Measurements from ENCODE around the gene TPRA1.

The TPRA1 gene

DNA sequence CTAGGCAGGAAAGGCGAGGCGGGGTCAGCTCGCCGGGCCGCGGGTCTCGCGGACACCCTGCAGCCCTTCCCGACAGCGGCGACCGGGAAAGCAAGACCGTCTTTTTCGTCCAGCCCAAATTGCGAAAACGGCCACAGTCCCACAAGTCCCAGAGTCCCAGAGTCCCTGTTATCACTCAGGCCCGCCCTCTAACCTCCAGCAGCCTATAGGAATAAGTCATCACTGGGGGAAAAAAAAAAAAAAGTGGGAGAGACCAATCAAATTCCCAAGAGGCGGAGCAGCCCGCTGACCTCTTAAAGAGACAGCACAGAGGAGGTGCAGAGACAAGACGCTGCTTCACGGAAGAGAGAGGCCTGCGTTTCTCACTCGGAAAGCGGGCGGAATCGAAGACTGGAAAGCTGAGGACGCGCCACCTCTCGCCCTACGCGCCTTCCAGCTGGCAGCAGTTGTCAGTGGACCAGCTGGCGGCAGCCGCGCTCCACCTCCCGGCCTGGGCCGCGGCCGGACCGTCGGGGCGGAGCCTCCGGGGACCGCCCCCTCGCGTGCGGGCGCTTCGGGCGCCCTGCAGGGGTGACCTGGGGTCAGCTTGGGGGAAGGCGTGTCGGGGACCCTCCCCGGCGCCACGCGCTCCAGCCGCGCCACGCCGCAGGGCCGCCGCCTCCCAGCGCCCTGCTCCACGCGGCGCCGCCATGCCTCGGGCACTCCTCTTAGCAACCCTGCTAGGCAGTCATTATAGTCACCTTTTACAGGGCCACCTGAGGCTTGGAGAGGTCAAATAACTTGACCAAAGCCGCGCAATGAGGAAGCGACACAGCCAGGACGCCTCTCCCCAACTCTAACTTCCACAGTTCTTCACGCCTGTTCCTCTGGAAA, at the start of gene TPRA1:
Gene TPRA1 (minus strand): TSS at position 141 of the 873 bp plus-strand sequence. CDS start 10,587 bp downstream, outside the sequence.
- in situ Hi-C loops (cut with HindIII; ENCODE audit: low sequenced_read_pairs), result no loop called here

DNA sequence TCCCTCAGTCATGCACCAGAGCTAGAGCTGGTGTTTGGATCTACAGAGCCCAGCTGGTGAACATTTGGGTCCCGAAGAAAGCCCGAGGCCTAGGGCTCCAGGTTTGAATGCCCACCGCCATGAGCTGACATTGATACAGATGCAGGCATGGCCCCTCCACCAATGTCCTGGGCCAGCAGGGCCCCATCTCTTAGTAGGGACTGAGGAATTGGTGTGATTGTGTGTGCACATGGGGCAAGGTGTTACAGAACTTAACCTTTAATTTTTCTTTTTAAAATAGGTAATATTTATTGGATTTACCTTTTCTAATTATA, 49.5 kb upstream of the TPRA1 start:
- in situ Hi-C loops (cut with HindIII; ENCODE audit: low sequenced_read_pairs), result no loop called here

DNA sequence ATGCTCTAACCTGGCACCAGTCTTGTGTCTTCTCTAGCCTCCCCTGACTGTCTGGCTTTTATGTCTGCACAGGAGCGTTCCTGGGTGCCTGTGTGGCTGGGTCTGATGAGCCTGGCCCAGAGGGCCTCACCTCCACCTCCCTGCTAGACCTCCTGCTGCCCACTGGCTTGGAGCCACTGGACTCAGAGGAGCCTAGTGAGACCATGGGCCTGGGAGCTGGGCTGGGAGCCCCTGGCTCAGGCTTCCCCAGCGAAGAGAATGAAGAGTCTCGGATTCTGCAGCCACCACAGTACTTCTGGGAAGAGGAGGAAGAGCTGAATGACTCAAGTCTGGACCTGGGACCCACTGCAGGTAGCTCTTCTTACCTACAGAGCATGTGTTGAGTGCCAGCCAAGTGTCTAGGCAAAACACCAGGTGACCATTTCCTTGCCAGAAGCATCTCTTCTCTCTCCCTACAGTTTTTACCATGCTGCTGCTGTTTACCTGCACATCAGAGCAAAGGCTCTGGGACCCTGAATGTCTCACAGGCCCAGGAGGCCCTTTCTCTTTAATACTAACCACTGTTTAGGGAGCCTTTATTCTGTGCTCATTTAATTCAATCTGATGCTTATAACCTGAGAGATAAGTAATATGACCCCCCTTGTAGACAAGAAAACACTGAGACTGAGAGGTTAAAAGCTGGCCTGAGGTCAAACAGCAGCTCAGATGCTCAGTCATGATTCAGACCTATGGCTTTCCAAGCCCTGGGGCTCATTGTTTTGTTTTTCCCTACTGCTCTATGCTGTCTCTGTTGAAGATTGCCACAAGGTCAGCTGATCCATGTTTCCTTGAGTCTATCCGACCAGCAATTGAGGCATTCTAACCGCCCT, 48.9 kb upstream of the TPRA1 start:
- in situ Hi-C loops (cut with HindIII; ENCODE audit: low sequenced_read_pairs), result no loop called here

DNA sequence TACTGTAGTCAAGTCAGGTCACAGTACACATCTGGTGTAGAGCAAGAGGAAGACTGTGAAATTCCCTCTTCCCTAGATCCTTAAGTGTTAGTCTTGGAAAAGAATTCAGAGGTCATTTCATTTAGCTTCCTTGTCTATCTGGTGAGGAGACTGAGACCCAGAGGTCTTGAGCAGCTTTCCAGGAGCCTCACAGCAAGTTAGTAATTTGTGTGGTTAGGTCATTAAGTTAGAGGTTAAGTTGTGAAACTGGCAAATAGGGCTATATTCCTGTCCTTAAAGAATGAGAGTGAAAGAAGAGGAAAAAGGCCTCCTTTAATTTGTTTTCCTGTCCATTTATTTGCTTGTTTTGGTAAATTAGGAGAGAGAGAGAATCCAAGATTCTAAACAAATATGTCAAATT, 47.4 kb upstream of the TPRA1 start:
- in situ Hi-C loops (cut with HindIII; ENCODE audit: low sequenced_read_pairs), result no loop called here

DNA sequence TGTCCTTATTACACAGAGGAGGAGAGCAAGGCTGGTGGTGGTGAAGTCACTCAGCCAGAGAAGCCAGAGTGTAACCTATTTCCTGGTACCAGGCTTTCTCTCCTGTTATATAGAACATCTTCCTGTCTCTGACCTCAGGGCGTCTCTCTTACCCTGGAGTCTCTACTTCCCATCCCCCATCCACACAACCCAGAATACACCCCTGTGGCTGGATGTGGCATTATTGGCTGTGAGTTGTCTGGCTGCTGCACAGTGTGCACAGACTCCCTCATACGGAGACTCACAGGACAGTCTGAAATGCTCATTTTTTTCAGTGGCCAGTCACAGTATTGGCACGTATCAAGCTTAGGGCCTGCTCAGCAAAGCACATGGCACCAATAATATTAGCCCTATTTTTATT, 47.0 kb upstream of the TPRA1 start:
- in situ Hi-C loops (cut with HindIII; ENCODE audit: low sequenced_read_pairs), result no loop called here

DNA sequence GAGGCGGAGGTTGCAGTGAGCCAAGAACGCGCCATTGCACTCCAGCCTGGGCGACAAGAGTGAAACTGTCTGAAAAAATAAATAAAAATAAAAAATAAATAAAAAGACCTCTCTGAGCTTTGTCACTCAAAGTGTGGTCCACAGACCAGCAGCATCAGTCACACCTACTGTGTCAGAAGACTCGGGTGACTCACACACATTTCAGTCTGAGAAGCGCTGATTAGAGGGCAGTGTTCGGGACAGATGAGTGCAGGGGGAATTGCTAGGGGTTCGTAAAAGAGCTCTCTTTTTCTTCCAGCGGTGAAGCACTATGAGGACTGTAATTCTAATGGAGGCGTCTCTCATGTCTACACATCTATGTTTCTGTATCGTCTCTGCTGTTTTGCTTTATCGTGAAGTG, 44.1 kb upstream of the TPRA1 start:
- in situ Hi-C loops (cut with HindIII; ENCODE audit: low sequenced_read_pairs), result no loop called here

DNA sequence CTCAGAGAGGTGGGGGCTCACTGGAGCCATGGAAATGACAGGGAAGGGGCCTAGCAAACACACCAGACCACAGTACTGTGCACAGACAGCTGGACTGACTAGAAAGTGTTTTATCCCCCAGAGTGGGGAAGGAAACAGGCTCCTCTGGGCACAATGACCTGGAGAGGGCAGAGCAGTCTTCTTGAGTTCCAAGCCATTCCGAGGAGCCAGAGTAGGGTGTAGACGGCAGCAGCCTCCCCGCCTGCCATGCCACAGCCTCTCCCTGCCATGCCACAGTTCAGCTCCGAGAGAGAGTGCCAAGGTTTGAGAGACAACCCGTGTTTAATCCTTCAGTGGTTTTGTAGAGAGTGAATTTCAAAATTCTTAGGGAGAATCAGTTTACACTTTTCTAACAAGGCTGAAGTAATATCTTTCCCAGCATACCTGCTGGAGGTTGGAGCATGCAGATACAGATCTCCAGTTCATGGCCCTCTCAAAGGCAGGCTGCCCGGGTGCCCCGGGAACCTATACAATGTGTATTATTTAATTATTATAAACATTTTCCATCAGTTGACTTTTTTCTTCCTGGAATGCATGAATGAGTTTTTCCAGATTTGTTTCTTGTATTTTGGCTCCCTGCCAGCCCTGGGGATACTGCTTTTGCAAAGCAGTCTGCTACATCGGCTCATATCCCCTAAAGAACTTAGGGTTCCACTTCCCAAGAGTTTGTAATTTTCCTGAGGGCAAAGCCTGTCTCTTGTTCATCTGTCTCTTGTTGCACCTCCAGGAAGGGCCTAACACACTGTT, 41.7 kb upstream of the TPRA1 start:
- in situ Hi-C loops (cut with HindIII; ENCODE audit: low sequenced_read_pairs), result no loop called here

DNA sequence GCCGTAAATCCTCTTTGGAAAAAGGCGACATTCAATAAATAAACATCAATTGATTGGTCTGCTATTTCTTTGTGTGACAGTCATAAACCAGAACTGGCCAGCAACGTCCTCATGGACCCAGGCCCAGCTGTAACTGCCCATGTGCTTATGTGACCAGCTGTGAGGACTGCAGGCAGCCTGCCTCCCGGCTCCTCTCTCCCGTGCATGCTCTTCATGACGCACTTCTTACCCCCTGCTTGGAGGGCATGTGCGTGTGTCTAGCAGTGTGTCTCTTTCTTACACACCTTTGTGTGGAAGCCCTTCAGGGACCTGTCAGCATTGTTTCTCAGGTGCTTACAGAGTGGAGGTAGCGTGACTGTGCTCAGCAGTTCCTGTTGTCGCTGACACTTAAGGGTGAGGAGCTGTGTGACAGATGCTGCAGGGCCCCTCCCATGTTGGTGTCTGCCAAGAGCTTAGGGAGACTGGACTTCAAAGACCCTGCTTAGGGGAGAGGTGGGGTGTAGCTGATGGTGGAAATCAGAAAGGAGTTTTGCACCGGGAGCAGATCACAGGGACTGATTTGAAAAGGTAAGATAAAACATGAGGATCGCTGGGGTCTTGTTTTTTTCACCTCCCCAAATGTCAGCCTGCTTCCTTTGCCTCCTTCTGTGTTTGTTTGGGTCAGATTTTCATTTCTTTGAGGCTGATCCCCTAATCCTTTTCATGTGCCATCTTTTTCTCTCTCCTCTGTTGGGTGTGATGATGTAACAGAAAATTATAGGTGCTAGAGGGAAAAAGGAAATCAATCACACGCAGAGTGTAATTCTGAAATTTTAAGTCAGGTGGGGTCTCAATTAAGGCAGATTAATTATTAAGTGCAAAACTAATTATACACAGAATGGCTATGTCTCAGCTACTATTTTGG, 40.5 kb upstream of the TPRA1 start:
- in situ Hi-C loops (cut with HindIII; ENCODE audit: low sequenced_read_pairs), result no loop called here

DNA sequence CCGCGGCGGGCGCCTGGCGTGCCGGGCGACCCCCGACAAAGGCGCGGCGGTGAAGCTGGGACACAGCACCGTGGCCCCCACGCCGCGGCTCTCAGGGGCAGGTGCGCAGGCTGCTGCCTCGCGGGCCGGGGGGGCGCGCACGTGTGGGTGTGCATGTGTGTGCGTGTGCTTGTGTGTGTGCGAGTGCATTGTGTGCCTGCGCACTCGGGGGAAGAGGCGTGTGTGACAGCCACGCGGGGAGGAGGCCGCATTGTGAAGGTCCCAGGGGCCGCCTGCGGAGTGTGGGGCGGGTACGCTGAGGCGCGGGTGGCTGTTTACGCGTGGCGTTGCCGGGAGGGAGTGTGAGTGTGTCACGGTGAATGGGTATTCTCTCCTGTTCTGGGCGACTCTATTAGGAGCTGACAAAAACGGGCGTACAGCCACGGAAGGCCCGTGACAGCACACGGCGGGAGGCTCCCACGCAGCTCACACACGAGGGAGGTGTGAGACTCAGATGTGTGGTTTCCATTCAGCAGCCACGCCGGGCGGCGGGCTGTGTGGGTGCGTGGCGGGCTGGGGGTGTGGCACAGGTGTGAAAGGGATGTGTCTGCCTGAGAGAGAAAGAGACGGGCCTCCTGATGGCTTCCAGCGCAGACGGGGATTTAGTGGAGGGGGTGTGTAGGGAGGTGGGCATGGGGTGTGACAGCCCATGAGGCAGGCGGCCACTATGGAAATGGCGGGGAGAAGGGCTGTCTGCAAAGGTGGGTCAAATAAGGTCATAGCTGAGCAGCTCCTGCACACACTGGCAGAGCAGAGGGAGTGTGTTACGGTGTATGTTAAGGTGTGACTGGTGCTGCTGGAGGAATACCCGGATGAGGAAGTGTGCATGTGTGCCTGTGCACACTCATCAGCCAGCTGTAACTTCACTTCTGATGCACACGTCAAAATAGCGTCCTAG, 39.2 kb upstream of the TPRA1 start:
- in situ Hi-C loops (cut with HindIII; ENCODE audit: low sequenced_read_pairs), result no loop called here

DNA sequence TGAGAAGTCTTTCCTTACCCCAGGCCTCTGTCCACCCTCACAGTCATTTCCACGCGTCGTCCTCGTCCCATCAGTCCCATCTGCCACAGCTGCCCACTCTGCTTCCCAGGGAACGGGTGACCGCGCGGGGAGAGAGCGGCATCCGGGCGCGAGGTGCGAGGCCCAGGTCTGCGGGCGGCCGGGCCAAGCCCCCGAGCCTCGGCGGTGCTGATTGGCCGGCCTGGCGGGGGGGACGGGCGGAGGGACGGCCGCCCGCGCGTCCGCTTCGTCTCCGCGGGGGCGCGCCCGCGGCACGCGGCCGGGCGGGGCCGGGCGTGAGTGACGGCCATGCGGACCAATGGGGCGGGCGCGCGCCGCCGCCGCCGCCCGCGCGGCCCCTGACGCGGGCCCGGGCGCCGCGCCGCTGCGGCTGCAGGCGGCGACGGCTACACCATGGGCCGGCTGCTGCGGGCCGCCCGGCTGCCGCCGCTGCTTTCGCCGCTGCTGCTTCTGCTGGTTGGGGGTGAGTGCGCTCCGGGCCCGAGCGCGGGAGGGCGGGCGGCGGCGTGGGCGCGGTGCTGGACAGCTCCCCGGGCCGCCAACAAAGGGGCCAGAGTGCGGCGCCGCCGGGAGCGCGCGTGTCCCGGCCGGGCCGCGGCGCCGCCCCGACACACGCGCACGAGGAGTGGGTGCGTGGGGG, 38.4 kb upstream of the TPRA1 start, which contains the start of gene PODXL2:
Gene PODXL2 (plus strand): TSS at position 398 of the 679 bp plus-strand sequence. CDS start 35 bp downstream, at position 433.
- in situ Hi-C loops (cut with HindIII; ENCODE audit: low sequenced_read_pairs), result no loop called here

DNA sequence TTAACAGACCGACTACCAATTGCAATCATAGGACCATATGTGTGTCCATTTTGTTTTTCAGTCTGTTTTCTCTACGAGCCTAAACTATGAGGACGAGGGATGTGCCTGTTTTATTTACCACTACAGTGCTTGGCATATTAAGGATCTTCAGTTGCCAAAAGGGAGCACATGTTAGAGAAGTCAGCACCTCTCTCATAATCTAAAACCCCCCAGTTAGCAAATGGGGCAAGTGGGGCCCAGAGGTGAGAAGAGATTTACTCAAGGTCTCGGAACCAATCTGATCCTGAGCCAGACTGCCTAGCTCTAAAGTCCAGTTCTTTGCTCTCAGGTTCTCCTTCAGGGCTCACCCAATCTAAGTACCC, 37.9 kb upstream of the TPRA1 start:
- in situ Hi-C loops (cut with HindIII; ENCODE audit: low sequenced_read_pairs), result no loop called here

DNA sequence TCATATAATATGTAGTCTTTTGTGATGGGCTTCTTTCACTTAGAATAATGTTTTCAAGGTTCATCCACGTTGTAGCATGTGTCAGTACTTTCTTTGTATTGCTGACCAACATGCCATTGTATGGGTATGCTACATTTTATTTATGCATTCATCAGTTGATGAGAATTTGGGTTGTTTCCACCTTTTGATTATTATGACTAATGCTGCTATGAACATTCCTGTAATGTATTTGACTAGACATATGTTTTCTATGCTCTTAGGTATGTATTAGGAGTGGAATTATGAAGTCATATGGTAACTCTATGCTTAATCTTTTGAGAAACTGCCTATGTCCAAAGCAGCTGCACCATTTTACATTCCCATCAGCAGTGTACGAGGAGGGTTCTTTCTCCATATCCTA, 35.3 kb upstream of the TPRA1 start:
- in situ Hi-C loops (cut with HindIII; ENCODE audit: low sequenced_read_pairs), result no loop called here

DNA sequence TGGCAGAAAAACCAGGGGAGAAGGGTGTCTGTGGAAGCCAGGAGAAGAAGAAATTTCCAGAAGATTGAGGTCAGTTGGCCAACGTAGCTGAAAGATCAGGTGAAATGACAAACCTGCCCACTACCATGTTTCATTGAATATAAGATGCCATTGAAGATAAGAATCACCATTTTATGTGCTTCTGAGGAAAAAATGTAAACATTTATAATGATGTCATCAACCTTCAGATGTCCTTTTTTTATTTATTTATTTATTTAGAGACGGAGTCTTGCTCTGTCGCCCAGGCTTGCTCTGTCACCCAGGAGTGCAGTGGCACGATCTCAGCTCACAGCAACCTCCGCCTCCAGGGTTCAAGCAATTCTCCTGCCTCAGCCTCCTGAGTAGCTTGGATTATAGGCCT, 33.5 kb upstream of the TPRA1 start:
- in situ Hi-C loops (cut with HindIII; ENCODE audit: low sequenced_read_pairs), result no loop called here

DNA sequence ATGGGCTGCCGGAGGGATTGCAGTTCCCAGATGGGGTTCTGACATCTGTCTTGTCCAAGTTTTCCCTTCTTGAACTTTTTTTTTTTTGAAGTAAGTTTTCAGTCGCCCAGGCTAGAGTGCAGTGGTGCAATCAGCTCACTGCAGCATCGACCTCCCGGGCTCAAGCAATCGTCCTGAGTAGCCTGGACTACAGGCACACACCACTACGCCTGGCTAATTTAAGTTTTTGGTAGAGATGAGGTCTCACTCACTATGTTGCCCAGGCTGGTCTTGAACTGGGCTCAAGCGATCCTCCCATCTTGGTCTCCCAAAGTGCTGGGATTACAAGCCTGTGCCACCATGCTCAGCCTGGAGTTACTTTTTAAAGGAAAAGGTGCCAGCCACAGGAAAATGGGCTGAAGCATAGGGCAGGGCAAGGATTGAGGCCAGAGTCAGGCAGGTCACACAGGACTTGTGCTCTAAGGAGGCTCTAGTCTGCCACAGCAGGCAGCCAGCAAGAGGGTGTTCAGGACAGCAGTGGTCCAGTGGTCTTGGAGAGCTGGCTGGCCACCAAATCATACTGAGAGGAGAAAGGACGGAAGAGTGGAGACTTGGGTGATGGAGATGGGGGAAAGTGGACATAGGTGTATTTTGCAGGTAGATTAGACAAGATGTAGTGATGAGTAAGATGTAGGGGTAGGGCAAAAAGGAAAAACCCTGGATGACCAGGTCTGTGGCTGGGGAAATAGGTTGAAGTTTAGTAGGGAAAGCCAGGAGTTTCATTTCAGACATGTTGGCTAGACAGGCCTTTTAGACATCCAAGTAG, 32.4 kb upstream of the TPRA1 start:
- in situ Hi-C loops (cut with HindIII; ENCODE audit: low sequenced_read_pairs), result no loop called here

DNA sequence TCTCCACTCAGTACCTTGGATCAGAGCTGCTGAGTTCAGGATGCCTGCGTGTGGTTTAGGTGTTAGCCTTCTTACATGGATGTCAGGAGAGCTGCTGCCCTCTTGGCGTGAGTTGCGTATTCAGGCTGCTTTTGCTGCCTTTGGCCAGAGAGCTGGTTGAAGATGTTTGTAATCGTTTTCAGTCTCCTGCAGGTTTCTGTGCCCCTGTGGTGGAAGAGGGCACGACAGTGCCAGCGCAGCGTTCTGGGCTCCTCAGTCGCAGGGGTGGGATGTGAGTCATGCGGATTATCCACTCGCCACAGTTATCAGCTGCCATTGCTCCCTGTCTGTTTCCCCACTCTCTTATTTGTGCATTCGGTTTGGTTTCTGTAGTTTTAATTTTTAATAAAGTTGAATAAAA, 31.5 kb upstream of the TPRA1 start:
- in situ Hi-C loops (cut with HindIII; ENCODE audit: low sequenced_read_pairs), result no loop called here

DNA sequence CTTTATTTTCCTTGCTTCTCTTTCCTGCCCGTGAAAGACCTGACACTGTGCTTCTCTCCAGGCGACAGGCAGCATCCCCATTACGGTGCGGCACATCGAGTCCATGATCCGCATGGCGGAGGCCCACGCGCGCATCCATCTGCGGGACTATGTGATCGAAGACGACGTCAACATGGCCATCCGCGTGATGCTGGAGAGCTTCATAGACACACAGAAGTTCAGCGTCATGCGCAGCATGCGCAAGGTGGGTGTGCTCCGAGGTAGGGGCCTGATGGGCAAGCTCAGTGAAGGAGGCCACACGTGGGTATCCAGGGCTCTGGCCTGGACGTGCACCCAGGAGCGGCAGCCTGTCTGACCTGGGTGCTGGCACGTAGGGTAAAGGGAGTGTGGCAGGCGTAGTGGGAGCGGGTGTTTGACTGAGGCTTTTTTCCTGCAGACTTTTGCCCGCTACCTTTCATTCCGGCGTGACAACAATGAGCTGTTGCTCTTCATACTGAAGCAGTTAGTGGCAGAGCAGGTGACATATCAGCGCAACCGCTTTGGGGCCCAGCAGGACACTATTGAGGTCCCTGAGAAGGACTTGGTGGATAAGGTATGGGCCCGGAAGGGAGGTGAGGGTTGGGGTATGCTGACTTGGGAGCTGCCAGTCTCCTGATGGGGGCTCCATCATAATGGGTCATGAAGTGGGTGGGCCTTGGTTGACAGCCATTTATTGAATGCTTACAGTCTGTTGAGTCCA, 30.3 kb upstream of the TPRA1 start:
- in situ Hi-C loops (cut with HindIII; ENCODE audit: low sequenced_read_pairs), result no loop called here

DNA sequence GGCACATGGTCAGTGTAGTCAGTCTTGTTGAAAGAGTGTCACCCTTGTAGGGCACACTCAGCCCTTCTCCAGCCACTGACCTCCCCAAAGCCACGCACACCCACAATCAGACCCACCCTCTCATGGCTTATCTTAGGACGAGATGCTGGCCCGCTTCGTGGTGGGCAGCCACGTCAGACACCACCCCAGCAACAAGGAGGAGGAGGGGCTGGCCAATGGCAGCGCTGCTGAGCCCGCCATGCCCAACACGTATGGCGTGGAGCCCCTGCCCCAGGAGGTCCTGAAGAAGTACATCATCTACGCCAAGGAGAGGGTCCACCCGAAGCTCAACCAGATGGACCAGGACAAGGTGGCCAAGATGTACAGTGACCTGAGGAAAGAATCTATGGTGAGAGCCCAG, 28.4 kb upstream of the TPRA1 start:
- in situ Hi-C loops (cut with HindIII; ENCODE audit: low sequenced_read_pairs), result no loop called here

Measured in DLD1 (cell line).